ENCODE results near the gene PELO. TPM values are rescaled to one million over a fixed set of nuclear protein-coding genes. Genes with fewer than 3 reads are reported as not detected.
A peak's percentile ranks its signal among the peaks of the same experiment; 100 is the strongest.

PELO gene
- total and polyA plus RNA-seq, 2 donors from 2014 or later, result 29.6 to 38.7 TPM

DNA sequence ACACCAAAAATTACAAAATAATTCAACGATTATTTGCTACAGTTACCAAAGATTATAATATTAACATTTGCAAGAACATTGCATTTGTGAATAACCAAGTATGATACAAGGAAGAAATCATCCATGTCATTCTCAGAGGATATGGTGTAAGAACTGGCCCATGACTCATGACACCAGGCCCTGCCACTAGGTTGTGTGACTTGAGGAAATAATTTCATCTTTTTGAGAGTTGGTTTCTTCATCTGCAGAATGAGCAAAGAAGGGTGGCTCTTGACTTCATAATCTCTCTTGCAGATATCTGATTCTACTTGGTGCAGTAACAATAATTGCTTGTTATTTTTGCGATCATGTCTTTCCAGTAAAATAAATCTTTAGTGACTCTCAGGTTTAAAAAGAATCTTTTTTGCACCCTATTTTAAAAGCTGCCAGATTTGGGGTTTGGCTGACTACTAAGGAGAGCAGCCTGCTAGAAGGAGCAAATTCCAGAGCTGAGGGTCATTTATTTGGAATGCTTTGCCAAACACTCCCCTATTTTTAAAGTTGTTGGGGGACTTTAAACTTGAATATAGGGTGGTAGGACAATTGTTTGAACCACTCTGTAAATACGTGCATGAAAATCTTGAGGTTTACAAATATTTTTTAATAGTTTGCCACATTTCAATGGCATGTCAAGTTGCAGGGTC lies 23.5 kb downstream of the PELO start:
- H3K4me3 ChIP-seq (ENCODE audit: low read length in 3 of 3), result no peak overlapping the region
- intact Hi-C loops (cut with DNase I), result no loop called here
- H3K9me3 ChIP-seq (ENCODE audit: control insufficient read depth in 2 of 3, insufficient read depth in 1 of 3, low read length in 3 of 3), result no peaks in the 10 kb centered on the region
- peaks cover 0 to 15% (median 0%) of the 10 kb centered on the region in 3 donors for H3K4me1 ChIP-seq (ENCODE audit: control insufficient read depth in 2 of 3, insufficient read depth in 2 of 3, low read depth in 1 of 3, low read length in 3 of 3)
- TF ChIP-seq, protein P1, sequence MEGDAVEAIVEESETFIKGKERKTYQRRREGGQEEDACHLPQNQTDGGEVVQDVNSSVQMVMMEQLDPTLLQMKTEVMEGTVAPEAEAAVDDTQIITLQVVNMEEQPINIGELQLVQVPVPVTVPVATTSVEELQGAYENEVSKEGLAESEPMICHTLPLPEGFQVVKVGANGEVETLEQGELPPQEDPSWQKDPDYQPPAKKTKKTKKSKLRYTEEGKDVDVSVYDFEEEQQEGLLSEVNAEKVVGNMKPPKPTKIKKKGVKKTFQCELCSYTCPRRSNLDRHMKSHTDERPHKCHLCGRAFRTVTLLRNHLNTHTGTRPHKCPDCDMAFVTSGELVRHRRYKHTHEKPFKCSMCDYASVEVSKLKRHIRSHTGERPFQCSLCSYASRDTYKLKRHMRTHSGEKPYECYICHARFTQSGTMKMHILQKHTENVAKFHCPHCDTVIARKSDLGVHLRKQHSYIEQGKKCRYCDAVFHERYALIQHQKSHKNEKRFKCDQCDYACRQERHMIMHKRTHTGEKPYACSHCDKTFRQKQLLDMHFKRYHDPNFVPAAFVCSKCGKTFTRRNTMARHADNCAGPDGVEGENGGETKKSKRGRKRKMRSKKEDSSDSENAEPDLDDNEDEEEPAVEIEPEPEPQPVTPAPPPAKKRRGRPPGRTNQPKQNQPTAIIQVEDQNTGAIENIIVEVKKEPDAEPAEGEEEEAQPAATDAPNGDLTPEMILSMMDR (IDR thresholded peaks at IDR 0.05; ENCODE audit: borderline replicate concordance, extremely low read depth, insufficient read depth), result no peak
- DNase-seq, result peak in 1 of 5 donors; percentile 55
- H3K36me3 ChIP-seq (ENCODE audit: control insufficient read depth in 2 of 3, insufficient read depth in 3 of 3, low read length in 3 of 3), result no peaks in the 10 kb centered on the region
- H3K9ac ChIP-seq (ENCODE audit: low read length in 3 of 3), result no peak overlapping the region
- no peak for FAIRE-seq
- no peak overlapping the region for H3K27ac ChIP-seq (ENCODE audit: low read depth in 2 of 2, low read length in 2 of 2)
- H3K27me3 ChIP-seq (ENCODE audit: control insufficient read depth, insufficient read depth, low read length), result no peaks in the 10 kb centered on the region

GRCh38 chr5:52814352-52815148 lies 26.8 kb downstream of the PELO start:
- Histone ChIP-seq H3K9ac (ENCODE audit: low read length in 3 of 3) (no peak overlapping the region), H3K4me3 (ENCODE audit: low read length in 3 of 3) (no peak overlapping the region), H3K36me3 (ENCODE audit: control insufficient read depth in 2 of 3, insufficient read depth in 3 of 3, low read length in 3 of 3) (no peaks in the 10 kb centered on the region), H3K27me3 (ENCODE audit: control insufficient read depth, insufficient read depth, low read length) (no peaks in the 10 kb centered on the region), H3K4me1 (ENCODE audit: control insufficient read depth in 2 of 3, insufficient read depth in 2 of 3, low read depth in 1 of 3, low read length in 3 of 3) (peaks cover 0 to 3% (median 0%) of the 10 kb centered on the region in 3 donors), H3K27ac (ENCODE audit: low read depth in 2 of 2, low read length in 2 of 2) (peak overlapping the region in 1 of 2 donors; percentile 44), H3K9me3 (ENCODE audit: control insufficient read depth in 2 of 3, insufficient read depth in 1 of 3, low read length in 3 of 3) (no peaks in the 10 kb centered on the region)
- FAIRE-seq (no peak), DNase-seq (no peak)
- intact Hi-C loops (cut with DNase I), result no loop called here
- TF ChIP-seq, protein P1 (IDR thresholded peaks at IDR 0.05; ENCODE audit: borderline replicate concordance, extremely low read depth, insufficient read depth), result no peak

DNA sequence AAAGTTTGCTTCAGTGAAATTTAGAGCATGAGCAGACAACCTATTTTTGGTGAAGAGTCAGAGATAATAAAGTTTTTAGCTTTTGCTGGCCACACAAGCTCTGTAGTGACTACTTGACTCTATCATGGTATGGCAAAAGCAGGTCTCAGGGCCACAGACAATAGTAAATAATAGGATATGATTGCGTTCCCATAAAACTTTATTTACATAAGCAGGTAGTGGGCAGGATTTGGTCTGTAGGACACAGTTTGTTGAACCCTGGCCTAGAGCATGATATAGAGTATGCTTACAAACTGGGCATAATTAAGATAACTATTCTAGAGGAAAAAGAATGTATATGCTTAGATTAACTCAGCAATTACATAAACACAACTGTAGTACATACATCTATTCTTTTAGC lies 30.1 kb downstream of the PELO start:
- Histone ChIP-seq H3K4me3 (ENCODE audit: low read length in 3 of 3) (no peak overlapping the region), H3K4me1 (ENCODE audit: control insufficient read depth in 2 of 3, insufficient read depth in 2 of 3, low read depth in 1 of 3, low read length in 3 of 3) (peaks cover 0 to 12% (median 6%) of the 10 kb centered on the region in 3 donors), H3K27me3 (ENCODE audit: control insufficient read depth, insufficient read depth, low read length) (no peaks in the 10 kb centered on the region), H3K27ac (ENCODE audit: low read depth in 2 of 2, low read length in 2 of 2) (no peak overlapping the region), H3K9me3 (ENCODE audit: control insufficient read depth in 2 of 3, insufficient read depth in 1 of 3, low read length in 3 of 3) (no peaks in the 10 kb centered on the region), H3K9ac (ENCODE audit: low read length in 3 of 3) (no peak overlapping the region), H3K36me3 (ENCODE audit: control insufficient read depth in 2 of 3, insufficient read depth in 3 of 3, low read length in 3 of 3) (no peaks in the 10 kb centered on the region)
- intact Hi-C loops (cut with DNase I), result no loop called here
- DNase-seq, result no peak
- TF ChIP-seq, protein P1 (IDR thresholded peaks at IDR 0.05; ENCODE audit: borderline replicate concordance, extremely low read depth, insufficient read depth), result no peak
- FAIRE-seq, result no peak

All from kidney (tissue), 14 donors.